Raji (cell line): ENCODE measurements around the gene SHB.

Experiments used
- POLR2A ChIP-seq: IDR thresholded peaks from 2 replicates; pipeline ENCODE4 v1.6.1; 2011; ENCODE audit warnings: low read depth, low read length, control low read depth; ENCODE audit not compliant: insufficient read depth

Gene SHB

DNA sequence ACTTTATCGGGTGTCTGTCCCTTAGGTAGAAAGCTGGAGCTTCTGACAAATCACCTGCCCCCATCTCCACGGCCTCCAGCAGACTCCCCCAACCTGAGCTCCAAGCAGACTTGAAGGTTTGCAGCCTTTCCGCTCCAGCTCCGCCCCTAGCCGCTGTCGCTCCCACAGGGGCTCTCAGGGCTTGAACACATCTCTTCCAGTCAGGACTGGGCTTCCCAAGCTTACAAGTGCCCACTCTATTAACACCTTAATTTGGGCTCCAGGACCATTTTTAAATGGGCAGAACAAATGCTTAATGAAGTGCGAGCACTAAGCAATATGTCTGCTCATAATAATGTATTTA is 147.9 kb downstream of the SHB start:
- no peak for TF ChIP-seq POLR2A

DNA sequence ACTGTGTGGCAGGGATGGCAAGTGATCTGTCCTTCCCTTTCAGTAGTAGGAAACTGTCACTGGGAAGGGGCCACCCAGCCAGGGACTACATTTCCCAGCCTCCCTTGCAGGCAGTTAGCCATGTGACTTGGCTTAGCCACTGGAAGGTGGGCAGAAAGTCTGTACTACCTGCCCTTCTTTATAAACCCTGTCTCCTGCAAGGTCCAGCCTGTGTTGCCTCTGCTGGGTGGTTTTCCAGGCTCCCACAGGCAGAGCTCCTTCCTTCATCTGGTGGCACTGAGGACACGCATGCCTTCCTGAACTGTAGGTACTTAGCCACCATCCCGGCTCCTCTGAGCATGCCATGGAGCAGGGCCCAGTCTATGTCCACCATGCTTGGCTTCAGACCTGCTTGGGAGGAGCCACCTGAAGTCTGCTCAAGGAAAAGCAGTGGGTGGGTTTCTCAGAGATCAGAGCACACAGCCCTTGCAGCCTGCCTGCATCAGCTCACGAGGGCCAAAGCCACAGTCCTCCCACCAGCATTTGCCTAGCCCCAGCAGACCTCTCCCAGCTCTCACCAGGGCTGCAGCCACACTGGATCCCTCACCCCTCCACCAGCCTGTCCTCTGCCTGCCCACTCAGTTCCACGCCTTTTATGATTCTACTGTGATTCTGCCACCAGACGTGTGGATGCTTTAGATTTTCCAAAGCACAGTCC is 148.4 kb downstream of the SHB start:
- 0 out of 2 replicates have a peak, but pooled peaks have one; percentile 11 for TF ChIP-seq POLR2A

DNA sequence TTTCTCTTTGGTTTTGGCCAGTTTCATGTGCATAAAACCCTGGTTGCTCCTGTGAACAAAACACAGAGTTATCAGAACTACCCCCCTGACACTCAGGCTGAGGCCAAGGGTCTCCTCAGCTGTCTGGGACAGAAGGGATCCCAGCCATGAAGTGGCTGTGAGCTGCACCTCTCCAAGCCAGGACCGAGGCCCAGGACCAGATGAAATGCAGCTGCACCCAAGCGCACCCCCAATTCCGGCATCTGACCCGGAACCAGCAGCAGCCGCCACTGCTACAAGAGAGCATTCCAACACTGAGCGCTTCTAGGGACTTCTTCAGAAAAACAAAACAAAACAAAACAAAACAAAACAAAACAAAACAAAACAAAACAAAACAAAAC is 149.1 kb downstream of the SHB start:
- TF ChIP-seq POLR2A, result no peak

DNA sequence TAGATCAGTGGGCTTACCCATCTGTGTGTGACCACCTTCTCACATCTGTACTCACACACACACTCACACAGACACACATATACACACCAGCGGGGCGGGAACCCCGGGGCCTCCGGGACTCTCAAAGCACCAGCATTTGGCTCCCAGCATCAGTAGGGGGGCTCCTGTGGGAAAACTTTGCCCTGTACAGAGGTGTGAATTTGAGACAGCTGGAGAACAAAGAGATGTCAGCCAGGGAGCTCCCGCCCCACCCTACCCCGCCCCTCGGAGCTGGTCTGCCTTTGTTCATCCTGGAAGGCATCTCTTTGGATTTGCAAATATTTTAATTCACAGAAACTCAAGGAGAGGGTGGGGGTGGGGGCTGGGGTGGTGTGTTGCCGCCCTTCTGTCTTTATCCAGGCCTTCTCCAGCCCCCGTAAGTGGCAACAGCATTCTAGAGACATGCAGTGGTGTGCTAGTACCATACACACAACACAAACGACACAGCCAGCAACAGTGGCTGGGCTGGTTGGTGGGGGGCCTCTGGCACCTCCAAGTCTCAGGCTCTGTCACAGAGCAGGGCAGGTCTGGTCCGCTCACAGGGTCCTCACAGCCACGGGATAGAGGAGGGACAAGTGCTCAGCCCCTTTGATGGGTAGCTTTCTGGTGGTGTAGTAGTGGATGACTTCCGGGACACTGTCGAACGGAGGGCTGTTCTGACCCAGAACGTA is 149.6 kb downstream of the SHB start:
- no peak for TF ChIP-seq POLR2A

GRCh38 chr9:37918665-37919170 is 150.3 kb downstream of the SHB start:
- TF ChIP-seq POLR2A, result no peak

DNA sequence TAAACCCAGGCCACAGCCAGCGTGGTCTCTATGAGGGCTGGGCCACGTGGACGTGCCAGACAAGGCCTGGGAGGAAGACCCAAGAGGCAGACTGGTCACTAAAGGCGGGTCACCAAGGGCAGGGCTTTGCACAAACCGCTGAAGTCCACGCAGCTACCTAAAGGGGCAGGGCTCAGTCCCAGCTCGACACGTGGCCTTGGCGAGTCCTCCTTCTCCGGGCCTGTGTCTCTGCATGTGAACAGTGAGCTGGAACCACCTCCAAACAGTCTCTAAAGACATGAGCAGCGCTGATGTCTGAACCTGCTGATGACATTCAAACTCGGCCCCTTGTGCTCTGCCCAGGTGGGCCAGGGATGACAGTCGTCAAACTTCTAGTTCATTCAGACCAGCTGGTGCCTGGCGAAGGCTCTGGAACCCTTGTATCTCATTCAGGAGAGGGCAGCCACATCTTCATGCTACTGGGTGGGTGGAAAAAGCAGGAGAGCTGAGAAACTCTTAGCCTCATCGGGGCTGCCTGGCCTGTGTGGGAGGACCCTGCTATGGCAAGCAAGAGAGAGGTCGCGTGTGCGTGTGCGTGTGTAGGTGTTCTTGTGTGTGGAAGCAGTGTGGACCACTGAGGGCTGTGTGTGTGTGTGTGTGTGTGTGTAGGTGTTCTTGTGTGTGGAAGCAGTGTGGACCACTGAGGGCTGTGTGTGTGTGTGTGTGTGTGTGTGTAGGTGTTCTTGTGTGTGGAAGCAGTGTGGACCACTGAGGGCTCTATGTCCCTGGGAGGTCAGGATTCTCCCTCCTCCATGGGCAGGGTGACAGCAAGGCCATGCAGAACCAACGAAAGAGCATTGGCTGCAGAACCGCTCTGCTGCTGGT is 151.0 kb downstream of the SHB start:
- TF ChIP-seq POLR2A, result no peak

- TF ChIP-seq POLR2A, result no peak
Observed at GRCh38 chr9:37917313-37917731, 151.7 kb downstream of the SHB start.

- TF ChIP-seq POLR2A, result no peak
Observed at GRCh38 chr9:37916471-37917312, 152.3 kb downstream of the SHB start.

- TF ChIP-seq POLR2A, result no peak
Observed at GRCh38 chr9:37915911-37916470, 153.0 kb downstream of the SHB start.

DNA sequence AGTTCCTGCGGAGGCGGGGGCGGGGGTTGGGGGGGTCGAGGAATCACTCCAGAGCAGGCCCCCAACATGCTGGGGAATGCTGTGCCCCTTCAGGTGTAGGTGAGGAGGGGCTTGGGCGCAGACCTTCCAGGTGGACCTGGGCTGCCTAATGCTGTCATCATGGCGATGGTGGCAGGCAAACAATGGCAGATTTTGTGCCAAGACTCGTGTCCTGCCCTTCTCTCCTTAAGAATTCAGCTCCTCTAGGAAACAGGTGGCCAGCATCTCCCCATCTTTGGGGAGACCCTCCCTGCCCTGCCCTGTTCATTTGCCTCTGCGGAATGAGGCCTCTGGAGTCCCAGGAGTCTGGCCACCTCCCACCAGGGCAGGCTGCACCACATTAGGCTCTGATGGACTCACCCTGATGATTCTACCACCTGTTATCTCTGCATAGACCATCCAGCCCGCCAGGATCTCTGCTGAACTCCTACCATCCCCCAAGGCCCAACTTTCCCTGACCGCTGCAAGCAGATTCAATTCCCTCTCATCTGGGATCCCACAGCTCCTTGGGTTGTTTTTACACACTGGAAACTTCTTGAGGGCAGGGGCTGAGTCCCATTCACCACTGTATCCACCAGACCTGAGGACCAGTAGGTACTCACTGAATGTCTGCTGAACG is 154.2 kb downstream of the SHB start:
- no peak for TF ChIP-seq POLR2A

- TF ChIP-seq POLR2A, result no peak
Observed at GRCh38 chr9:37914154-37914551, 154.9 kb downstream of the SHB start.

- no peak for TF ChIP-seq POLR2A
Observed at GRCh38 chr9:37913480-37914153, 155.4 kb downstream of the SHB start.

GRCh38 chr9:37911271-37911681 is 157.8 kb downstream of the SHB start:
- no peak for TF ChIP-seq POLR2A
